GM12801 (cell line): ENCODE data around the gene KRT1.

ENCODE experiments used
- CTCF ChIP-seq: IDR thresholded peaks from one replicate; pipeline ENCODE4 v1.5.1; 2011; ENCODE audit warnings: control low read depth; ENCODE audit not compliant: insufficient read length; ENCODE audit errors: extremely low read depth

Gene KRT1

GRCh38 chr12:52721838-52722470 lies 41.7 kb upstream of the KRT1 start:
- TF ChIP-seq CTCF: no peak

DNA sequence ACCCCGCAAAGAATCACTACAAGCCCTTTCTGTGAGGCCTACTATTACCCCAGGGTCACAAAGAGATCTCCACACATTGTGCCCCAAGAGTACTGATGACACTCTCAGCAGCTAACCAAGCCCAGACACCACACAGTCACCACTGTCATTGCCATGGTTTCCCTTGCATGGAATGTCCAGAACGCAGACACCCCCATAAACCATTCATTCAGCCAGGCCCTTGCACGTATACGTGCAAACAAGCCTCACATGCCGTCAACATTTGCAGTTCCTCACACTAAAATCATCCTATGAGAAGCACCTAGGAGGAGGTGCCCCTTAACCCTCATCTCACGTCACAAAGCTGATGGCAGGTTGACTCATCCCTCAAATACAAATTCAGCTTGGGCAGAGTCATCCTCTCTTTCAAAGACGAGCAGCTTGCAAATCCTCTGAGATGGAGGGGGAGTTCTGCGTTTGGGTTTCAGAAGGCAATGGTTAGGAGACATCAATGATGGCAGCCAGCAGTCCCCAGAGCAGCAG lies 40.2 kb upstream of the KRT1 start:
- TF ChIP-seq CTCF: no peak

DNA sequence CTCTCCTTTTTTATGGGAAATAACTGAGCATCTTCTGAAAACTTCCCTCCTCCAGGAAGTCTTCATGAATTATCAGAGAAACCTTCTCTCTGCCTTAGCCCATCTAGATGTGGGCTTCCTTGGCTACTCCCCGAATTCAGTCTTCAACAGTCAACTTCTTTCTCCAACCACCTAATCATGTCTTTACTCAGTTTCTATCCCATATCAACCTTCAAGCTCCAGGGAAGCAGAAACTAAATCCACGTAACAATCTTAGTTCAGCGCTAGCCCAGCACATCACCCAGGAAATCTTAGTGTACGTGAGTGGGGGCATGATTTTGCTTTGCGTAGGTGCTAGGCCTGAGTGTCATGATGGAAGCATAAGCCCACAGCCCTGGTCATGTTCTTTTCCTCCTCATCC lies 35.9 kb upstream of the KRT1 start:
- no peak for TF ChIP-seq CTCF

DNA sequence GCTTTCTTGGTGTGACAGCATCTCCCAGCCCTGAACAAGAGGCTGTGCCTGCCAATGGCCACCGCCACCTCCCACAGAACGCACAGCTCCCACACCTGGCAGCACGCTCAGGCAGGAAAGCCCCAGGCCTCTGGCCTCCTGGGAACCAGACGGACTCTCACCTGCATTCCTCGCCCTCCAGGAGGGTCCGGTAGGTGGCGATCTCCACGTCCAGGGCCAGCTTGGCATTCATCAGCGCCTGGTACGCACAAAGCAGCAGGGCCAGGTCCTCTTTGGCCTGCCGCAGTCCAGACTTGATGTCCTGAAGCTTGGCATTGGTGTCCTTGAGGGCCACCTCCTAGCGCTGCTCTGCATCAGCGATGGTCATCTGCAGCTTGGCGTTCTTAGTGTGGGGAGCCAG lies 35.2 kb upstream of the KRT1 start:
- no peak for TF ChIP-seq CTCF

DNA sequence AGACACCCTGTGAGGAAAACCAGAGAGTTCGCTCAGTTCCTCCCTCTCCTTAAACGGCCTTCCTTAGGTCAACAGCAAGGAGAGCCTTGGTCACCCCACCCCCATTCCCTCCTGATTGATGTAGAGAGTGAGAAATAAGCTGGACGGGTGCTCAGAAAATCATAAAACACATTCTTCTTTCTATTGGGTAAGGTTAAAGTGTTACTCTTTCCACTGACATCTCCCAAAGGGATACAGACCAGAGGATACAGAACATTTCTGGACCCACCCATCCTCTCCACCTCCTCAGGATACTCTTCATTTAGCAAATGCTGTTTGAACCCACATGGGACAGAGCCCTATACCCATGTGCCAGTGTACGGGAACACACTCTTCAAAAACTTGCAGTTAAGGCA lies 34.7 kb upstream of the KRT1 start:
- TF ChIP-seq CTCF: no peak

DNA sequence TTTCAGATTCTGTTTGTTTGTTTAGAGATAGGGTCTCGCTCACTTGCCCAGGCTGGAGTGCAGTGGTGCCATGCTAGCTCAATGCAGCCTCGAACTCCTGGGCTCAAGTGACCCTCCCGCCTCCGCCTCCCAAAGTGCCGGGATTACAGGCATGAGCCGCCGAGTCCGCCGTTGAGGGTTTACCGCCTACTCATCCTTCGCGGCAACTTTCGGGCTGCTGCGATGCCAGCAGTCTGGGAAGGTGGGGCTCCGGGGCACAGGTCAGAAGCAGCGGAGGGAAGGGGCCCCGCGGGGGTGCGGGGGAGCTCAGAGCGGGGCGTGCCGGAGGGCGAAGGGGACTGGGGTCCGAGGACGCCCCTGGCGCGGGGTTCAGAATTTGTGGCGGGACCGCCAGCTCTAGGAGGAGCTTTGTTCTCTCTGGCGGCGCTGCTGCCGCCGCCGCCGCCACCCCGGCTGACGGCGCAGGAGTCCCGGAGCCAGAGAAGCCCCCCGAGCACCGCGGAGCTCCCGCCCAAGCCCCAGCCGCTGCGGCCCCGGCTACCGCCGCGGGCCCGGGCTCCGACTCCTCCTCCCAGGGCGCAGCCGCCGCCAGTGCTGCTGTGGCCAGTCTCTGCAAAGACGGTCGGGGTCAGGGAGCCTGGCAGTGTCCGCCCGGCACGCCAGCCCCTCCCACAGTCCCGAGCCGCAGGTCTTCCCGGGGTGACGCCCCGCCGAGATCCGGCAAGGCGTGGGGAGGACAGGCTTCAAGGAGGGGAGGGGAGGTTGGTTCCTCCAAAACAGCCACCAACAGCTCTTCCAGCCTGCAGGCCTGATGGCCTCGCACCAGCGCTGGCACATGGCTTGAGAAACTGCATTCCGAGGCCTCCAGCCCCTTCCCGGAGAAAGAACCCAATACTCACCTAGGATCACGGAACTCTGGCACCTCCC lies 34.0 kb upstream of the KRT1 start:
- TF ChIP-seq CTCF: no peak

DNA sequence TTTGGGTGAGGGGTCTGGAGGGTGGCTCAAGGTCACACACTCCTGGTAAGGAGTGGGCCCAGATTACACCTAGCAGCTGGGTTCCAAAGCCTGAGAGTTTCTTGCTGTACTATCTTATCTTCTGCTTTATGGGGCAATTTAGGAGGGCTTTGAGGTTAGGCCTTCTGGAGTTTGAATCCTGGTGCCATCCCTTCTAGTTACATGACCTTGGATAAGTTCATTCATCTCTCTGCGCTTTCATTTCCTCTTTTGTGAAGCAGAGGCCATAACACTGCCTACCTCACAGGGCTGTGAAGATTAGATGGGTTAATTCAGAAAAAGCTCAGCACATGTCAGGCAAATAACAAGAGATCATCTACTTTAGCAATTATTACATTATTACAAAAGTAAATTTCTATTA lies 30.5 kb upstream of the KRT1 start:
- TF ChIP-seq CTCF: no peak
